PC-3 (cell line): ENCODE measurements around the gene VPS33B.

ENCODE experiments used
- EZH2 ChIP-seq: fragments of 300-600 bp; sonication (generic); IDR thresholded peaks from one replicate; pipeline ENCODE4 v1.6.1; 2017; ENCODE audit warnings: antibody characterized with exemption, mild to moderate bottlenecking, low read length; ENCODE audit not compliant: unreplicated experiment
- TF ChIP-seq, protein P1 (sequence below): fragments of 300-600 bp; sonication (generic); conservative IDR thresholded peaks from 2 replicates; pipeline ENCODE4 v1.5.1; 2017; ENCODE audit warnings: antibody characterized with exemption, low read depth, mild to moderate bottlenecking, low read length

DNA sequence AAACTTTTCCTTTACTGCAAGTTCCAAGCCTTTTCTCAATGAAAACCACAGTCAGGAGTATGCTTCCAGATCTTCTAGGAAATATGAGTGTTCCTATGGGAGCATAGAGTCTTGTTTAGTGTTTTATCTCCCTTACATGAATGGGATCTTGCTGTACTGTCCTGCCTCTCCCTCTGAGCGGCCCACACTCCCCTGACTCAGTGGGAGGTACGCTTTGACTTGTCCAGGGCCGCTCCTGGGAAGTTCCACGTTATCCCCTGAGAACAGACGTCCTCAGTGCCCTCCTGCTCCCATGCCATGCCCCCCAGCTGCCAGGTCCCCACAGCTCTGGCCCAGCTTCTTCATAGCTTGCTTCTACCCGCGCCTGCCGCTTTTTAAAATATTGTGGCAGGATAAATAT is 28.9 kb upstream of the VPS33B start:
- TF ChIP-seq, protein P1, sequence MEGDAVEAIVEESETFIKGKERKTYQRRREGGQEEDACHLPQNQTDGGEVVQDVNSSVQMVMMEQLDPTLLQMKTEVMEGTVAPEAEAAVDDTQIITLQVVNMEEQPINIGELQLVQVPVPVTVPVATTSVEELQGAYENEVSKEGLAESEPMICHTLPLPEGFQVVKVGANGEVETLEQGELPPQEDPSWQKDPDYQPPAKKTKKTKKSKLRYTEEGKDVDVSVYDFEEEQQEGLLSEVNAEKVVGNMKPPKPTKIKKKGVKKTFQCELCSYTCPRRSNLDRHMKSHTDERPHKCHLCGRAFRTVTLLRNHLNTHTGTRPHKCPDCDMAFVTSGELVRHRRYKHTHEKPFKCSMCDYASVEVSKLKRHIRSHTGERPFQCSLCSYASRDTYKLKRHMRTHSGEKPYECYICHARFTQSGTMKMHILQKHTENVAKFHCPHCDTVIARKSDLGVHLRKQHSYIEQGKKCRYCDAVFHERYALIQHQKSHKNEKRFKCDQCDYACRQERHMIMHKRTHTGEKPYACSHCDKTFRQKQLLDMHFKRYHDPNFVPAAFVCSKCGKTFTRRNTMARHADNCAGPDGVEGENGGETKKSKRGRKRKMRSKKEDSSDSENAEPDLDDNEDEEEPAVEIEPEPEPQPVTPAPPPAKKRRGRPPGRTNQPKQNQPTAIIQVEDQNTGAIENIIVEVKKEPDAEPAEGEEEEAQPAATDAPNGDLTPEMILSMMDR: no peak
- TF ChIP-seq EZH2: no peak
